Muscle layer of colon (tissue), 2 donors: Measurements from ENCODE around the gene CDHR1.

Experiments
- H3K27ac ChIP-seq: one replicate; pipeline ENCODE4 v1.7.0; 2013; ENCODE audit warnings: low read depth, mild to moderate bottlenecking, low read length, moderate library complexity
- H3K27me3 ChIP-seq, 2 donors: one replicate each; pipeline ENCODE4 v1.7.0; 2013; ENCODE audit warnings: low read length in 2 of 2, mild to moderate bottlenecking in 2 of 2; ENCODE audit not compliant: insufficient read depth in 2 of 2, control insufficient read depth in 1 of 2
- H3K36me3 ChIP-seq: one replicate; pipeline ENCODE4 v1.7.0; 2013; ENCODE audit warnings: mild to moderate bottlenecking, low read length; ENCODE audit not compliant: insufficient read depth
- H3K4me1 ChIP-seq: one replicate; pipeline ENCODE4 v1.7.0; 2013; ENCODE audit warnings: mild to moderate bottlenecking, low read length; ENCODE audit not compliant: insufficient read depth
- H3K4me3 ChIP-seq, 2 donors: one replicate each; pipeline ENCODE4 v1.7.0; 2013; ENCODE audit warnings: low read length in 2 of 2, low read depth in 1 of 2, mild to moderate bottlenecking in 1 of 2, moderate library complexity in 1 of 2
- H3K9ac ChIP-seq: one replicate; pipeline ENCODE4 v1.7.0; 2013; ENCODE audit warnings: low read length
- H3K9me3 ChIP-seq: one replicate; pipeline ENCODE4 v1.7.0; 2013; ENCODE audit warnings: mild to moderate bottlenecking, low read length
- donor health status: abdominal sarcoma.
- donor health status: Adenocarcinoma of cecum.

Gene CDHR1

DNA sequence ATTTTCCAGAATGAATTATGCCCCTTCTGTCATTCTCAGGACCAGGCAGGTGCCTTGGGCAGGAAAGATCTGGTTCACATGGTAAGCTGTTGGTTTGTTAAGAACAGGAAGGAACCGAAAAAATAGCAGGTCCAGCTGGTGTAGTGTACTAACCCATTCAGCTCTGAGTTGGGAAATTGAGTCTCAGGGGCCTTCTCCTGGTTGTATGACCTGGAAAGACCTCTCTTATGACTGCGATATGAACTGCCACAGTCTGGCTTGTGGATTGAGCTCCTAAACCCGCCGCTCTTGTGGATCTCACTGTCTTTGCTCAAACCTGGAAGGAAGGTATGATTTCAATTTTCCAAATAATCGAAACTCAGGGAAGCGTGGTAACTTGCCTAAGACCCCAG is 42.5 kb downstream of the CDHR1 start:
- H3K27me3 ChIP-seq, result peaks cover 5 to 8% of the 10 kb centered on the region in 2 donors
- no peak overlapping the region for H3K27ac ChIP-seq
- H3K4me3 ChIP-seq, result no peak overlapping the region
- H3K9me3 ChIP-seq, result no peaks in the 10 kb centered on the region
- no peaks in the 10 kb centered on the region for H3K36me3 ChIP-seq
- H3K9ac ChIP-seq, result no peak overlapping the region
- H3K4me1 ChIP-seq, result no peaks in the 10 kb centered on the region

- Histone ChIP-seq H3K27me3 (peaks cover 5 to 8% of the 10 kb centered on the region in 2 donors), H3K27ac (no peak overlapping the region)
Measured at GRCh38 chr10:84237199-84238051, 43.1 kb downstream of the CDHR1 start.

DNA sequence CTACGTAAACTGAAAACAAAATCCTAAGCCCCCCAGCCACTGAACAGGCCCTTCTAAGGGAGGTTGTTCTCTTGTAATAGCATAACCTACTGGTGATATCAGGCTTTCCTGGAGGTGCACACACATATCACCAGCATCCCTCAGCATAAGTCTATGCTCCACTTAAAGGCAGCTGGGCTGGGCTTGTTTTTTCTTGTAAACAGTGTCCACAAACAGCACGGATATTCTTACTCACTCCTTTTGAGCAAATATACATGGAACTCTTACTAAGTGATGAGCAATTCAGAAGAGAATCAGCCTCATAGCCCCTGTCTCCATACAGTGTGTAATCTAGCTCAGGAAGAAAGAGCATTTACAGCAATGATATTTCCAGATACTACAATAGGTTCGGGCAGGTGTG is 44.6 kb downstream of the CDHR1 start:
- Histone ChIP-seq H3K9ac (no peak overlapping the region), H3K4me1 (no peaks in the 10 kb centered on the region), H3K9me3 (no peaks in the 10 kb centered on the region), H3K27ac (no peak overlapping the region), H3K4me3 (no peak overlapping the region), H3K27me3 (peaks cover 5 to 8% of the 10 kb centered on the region in 2 donors), H3K36me3 (no peaks in the 10 kb centered on the region)

More at GRCh38 chr10:84237199-84238051, 43.1 kb downstream of the CDHR1 start:
- Histone ChIP-seq H3K4me3 (no peak overlapping the region), H3K36me3 (no peaks in the 10 kb centered on the region), H3K9ac (no peak overlapping the region), H3K4me1 (no peaks in the 10 kb centered on the region), H3K9me3 (no peaks in the 10 kb centered on the region)

- Histone ChIP-seq H3K4me1 (no peaks in the 10 kb centered on the region), H3K9ac (no peak within 1 kb of the TSS), H3K4me3 (no peak within 1 kb of the TSS), H3K27ac (no peak within 1 kb of the TSS), H3K36me3 (no peaks in the 10 kb centered on the region), H3K27me3 (peaks cover 5 to 8% of the 10 kb centered on the region in 2 donors), H3K9me3 (no peaks in the 10 kb centered on the region)
Measured at GRCh38 chr10:84241185-84241790, 47.0 kb downstream of the CDHR1 start, which contains the start of gene LRIT1. LRIT1 (minus strand) TSS chr10:84241546; CDS start chr10:84241439, 107 bp downstream.

GRCh38 chr10:84243759-84244158 is 49.4 kb downstream of the CDHR1 start:
- Histone ChIP-seq H3K36me3 (no peaks in the 10 kb centered on the region), H3K27me3 (peaks cover 0 to under 1% of the 10 kb centered on the region in 2 donors), H3K9ac (no peak overlapping the region), H3K4me1 (no peaks in the 10 kb centered on the region), H3K4me3 (no peak overlapping the region), H3K27ac (no peak overlapping the region), H3K9me3 (no peaks in the 10 kb centered on the region)

GRCh38 chr10:84244651-84245270 is 50.4 kb downstream of the CDHR1 start, which contains the start of gene RGR:
RGR (plus strand) TSS chr10:84245053; CDS start chr10:84245091, 38 bp downstream.
- no peaks in the 10 kb centered on the region for H3K4me1 ChIP-seq
- no peak within 1 kb of the TSS for H3K27ac ChIP-seq
- H3K9ac ChIP-seq, result no peak within 1 kb of the TSS
- no peaks in the 10 kb centered on the region for H3K27me3 ChIP-seq
- H3K4me3 ChIP-seq, result no peak within 1 kb of the TSS
- no peaks in the 10 kb centered on the region for H3K9me3 ChIP-seq
- H3K36me3 ChIP-seq, result no peaks in the 10 kb centered on the region

DNA sequence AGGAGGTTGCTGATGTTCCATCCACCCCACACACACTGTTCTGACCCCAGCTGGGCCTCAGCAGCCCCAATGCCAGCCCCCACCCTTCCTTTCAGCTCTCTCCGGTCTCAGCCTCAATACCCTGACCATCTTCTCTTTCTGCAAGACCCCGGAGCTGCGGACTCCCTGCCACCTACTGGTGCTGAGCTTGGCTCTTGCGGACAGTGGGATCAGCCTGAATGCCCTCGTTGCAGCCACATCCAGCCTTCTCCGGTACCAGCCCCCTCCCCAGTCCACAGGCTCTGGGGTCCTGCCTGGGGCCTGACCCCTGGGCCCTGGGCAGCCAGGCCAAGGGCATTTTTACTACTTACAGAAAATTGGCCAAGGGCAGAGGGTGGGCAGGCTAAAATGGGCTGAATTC is 53.2 kb downstream of the CDHR1 start:
- H3K9ac ChIP-seq, result no peak overlapping the region
- no peaks in the 10 kb centered on the region for H3K27me3 ChIP-seq
- H3K9me3 ChIP-seq, result no peaks in the 10 kb centered on the region
- no peaks in the 10 kb centered on the region for H3K36me3 ChIP-seq
- no peak overlapping the region for H3K27ac ChIP-seq
- no peaks in the 10 kb centered on the region for H3K4me1 ChIP-seq
- H3K4me3 ChIP-seq, result no peak overlapping the region

- Histone ChIP-seq H3K27ac (no peak overlapping the region), H3K4me3 (no peak overlapping the region), H3K9ac (no peak overlapping the region), H3K27me3 (no peaks in the 10 kb centered on the region), H3K9me3 (no peaks in the 10 kb centered on the region), H3K4me1 (no peaks in the 10 kb centered on the region), H3K36me3 (no peaks in the 10 kb centered on the region)
Measured at GRCh38 chr10:84248794-84249193, 54.5 kb downstream of the CDHR1 start.

- no peak overlapping the region for H3K9ac ChIP-seq
- no peak overlapping the region for H3K27ac ChIP-seq
- H3K4me3 ChIP-seq, result no peak overlapping the region
- H3K9me3 ChIP-seq, result no peaks in the 10 kb centered on the region
- no peaks in the 10 kb centered on the region for H3K36me3 ChIP-seq
- no peaks in the 10 kb centered on the region for H3K27me3 ChIP-seq
- no peaks in the 10 kb centered on the region for H3K4me1 ChIP-seq
Measured at GRCh38 chr10:84254552-84255478, 60.5 kb downstream of the CDHR1 start.

- H3K27ac ChIP-seq, result no peak overlapping the region
- no peak overlapping the region for H3K4me3 ChIP-seq
- no peaks in the 10 kb centered on the region for H3K36me3 ChIP-seq
- H3K9me3 ChIP-seq, result no peaks in the 10 kb centered on the region
- no peak overlapping the region for H3K9ac ChIP-seq
- H3K27me3 ChIP-seq, result no peaks in the 10 kb centered on the region
- no peaks in the 10 kb centered on the region for H3K4me1 ChIP-seq
Measured at GRCh38 chr10:84256510-84257342, 62.4 kb downstream of the CDHR1 start.
